G401 (cell line): ENCODE measurements around the gene DNM3. TPM values are rescaled to one million over a fixed set of nuclear protein-coding genes. Genes with fewer than 3 reads are reported as not detected.
"Not testable (repeated sequence)": the region's sequence is repeated elsewhere in the genome, so short reads cannot be mapped to it uniquely, and the experiment has no call there.

ENCODE experiments used
- DNase-seq: peaks from one replicate; pipeline ENCODE4 v3.0.0-alpha.2; 2015; ENCODE audit warnings: low spot score
- in situ Hi-C: cut with HindIII; loops from 2 replicates; pipeline ENCODE4 v1.10.0; 2016; ENCODE audit warnings: low sequenced_read_pairs, mixed read lengths
- total RNA-seq: library from RNA; depleted of rRNA; stranded (reverse); fragments of >200 nt; shearing (Covaris generic); gene quantifications from 2 replicates; pipeline ENCODE4 v1.2.3, GENCODE V29; 2014

DNM3 gene
- total RNA-seq, 1 experiment from 2014 or later, result 8.3 TPM

DNA sequence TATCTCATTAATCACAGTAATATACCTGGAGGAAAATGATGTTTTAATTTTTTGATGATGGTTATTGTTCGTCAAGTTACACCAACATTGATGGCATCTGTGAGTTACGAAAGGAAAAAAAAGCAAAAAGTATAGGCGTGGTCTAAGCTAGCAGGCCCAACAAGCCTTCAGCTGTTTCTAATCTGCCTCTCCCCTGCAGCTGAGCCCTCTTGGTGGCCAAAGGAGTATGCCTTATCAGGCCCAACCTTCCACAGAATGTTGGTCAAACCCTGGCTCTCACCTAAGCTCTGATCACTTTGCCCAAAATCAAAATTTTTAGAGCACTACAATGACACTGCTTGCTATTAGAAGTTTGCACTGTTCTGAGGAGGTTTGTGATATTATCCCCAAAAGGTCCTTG, 584.0 kb downstream of the DNM3 start:
- no peak for DNase-seq
- in situ Hi-C loops, result no loop called here

DNA sequence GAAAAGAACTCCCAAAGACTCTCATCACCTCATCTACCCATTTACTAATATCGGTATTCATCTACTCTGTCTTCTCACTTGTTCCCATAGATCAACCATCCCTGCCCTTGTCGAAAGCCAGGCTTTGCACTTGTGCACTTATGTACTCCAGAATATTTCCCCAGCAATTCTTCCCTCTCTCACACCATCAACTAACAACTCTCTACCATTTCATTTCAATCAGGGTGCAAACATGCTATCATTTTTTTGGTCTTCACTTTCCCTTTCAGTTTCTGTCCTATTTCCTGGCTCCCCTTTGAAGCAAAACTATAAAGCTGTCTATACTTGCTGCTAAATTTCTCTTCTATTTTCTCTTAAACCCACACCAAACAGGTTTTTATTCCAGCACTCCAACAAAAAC, 585.9 kb downstream of the DNM3 start:
- in situ Hi-C loops, result no loop called here

DNA sequence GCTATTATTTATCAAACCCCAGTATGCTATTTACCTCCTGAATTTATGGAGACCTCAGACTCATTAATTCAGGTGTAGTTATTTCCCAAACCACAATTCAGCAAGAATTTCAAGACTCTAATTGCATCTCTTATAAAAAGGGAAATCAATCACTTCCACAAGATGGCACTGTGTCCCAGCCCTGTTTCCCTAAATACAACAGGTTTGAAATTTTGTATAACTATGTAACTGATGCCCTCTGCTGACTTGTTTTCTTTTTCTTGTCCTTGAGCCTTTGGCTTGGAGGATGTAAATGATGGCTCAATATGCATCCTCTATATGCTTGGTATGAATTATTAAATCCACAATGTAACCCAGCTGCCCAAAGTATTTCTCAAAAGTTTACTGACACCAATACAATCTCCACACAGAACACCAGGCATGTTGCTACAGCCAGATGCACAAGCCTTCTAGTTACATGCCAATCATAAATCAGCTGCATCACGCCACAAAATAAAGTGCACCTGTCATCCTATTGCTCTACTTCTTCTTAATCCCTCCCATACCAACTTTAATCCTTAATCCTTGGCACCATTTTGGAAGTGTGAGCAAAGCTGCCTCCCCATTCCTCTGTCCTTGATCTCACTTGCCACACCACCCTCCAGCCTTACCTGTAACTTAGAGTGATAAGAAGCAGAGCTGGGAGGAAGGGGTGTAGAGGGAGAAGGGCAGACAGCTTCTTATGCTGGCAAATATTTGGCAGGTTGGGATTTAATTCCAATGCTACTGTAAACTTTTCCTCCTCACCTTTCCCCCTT, 588.2 kb downstream of the DNM3 start:
- in situ Hi-C loops, result no loop called here
- peak; percentile 71 for DNase-seq

More for the DNA sequence above, 585.9 kb downstream of the DNM3 start:
- DNase-seq, result no peak

DNA sequence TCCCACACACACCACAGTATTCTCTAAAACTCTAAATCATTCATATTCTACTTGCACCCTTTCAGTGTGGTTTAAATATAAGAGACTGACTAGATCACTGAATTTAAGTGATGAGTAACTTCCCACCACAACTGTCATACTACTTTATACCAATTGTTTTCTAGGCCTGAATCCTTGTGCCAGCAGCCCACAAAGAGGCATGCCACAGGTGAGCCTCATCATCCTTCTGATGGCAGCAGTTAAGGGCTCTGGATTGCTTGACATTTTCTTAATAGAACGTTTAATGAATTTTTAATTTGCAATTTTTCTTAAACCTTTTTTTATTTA, 588.8 kb downstream of the DNM3 start:
- DNase-seq, result no peak
- in situ Hi-C loops, result no loop called here

DNA sequence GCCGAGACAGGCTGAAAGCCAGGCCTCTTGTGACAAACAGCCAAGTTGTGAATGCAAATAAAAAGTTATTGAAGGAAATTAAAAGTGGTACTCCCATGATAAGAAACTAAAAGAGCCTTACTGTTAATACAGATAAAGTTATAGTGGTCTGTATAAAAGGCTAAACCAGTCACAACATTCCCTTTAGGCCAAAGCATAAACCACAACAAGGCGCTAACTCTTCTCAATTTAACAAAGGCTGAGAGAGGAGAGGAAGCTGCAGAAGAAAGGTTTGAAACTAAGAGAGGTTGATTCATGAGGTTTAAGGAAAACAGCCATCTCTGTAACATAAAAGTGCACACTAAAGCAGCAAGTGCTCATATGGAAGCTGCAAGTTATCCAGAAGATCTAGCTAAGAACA, 589.9 kb downstream of the DNM3 start:
- in situ Hi-C loops, result no loop called here
- DNase-seq, result no peak

DNA sequence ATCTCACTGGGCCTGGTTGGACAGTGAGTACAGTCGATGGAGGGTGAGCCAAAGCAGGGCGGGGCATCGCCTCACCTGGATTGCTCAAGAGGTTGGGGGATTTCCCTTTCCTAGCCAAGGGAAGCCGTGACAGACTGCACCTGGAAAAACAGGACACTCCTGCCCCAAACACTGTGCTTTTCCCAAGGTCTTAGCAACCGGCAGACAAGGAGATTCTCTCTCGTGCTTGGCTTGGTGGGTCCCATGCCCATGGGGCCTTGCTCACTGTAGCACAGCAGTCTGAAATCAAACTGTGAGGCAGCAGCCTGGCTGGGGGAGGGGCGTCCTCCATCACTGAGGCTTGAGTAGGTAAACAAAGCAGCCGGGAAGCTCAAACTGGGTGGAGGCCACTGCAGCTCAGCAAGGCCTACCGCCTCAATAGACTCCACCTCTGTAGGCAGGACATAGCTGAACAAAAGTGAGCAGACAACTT, 590.5 kb downstream of the DNM3 start:
- no peak for DNase-seq
- in situ Hi-C loops, result no loop called here

DNA sequence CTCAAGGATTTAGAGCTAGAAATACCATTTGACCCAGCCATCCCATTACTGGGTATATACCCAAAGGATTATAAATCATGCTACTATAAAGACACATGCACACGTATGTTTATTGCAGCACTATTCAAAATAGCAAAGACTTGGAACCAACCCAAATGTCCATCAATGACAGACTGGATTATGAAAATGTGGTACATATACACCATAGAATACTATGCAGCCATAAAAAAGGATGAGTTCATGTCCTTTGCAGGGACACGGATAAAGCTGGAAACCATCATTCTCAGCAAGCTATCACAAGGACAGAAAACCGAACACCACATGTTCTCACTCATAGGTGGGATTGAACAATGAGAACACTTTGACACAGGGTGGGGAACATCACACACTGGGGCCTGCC, 595.9 kb downstream of the DNM3 start:
- DNase-seq, in situ Hi-C loops: not testable (repeated sequence)

DNA sequence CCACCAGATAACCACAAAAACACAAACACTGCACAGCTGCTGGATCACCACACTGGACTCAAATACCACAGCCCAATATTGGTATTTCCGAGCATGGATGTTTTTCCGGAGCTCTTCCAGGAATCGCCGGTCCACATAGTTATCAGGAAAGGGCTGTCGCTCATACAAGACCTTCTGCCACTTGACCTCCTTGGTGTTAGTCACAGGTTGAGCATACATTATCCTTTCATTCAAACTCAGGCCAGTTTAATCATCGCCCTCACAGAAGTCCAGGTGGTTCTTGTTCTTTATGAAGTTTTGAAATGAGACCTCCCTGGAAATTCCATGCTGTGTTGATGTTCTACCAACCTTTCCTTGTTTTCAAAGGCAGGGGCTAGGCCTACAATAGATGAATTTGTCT, 601.1 kb downstream of the DNM3 start:
- in situ Hi-C loops, result no loop called here
- no peak for DNase-seq

DNA sequence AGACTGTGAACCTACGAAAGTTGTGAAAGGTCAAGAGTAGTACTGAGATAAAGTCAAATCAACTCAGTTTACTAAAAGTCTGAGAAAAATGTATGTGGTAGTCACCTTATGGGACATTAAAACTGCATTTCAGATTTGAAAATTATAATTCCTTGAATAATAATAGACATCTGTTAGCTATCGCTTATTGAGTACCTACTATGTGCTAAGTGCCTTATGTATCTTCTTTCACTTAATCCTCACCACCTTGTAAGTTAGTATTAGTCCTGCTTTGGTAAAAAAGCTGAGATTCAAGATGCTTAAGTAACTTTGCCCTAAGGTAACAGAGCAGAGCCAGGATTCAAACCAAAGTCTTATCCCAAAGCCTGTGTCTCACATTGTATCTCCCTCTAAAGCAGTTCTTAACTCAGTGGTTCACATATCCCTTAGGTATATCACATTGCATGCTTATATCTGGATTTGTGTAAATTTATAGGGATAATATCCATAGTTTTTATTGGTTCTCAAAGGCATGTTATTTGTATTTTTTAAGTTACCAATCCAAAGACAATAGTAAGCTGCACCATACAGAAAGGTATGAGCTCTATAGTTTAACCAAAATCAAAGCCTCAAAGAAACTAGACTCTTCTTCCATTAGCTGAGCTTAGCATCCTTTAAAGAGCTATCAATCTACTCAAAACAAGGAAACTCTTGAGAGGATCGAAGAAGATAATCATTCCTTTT, 601.7 kb downstream of the DNM3 start:
- DNase-seq, result no peak
- in situ Hi-C loops, result no loop called here

DNA sequence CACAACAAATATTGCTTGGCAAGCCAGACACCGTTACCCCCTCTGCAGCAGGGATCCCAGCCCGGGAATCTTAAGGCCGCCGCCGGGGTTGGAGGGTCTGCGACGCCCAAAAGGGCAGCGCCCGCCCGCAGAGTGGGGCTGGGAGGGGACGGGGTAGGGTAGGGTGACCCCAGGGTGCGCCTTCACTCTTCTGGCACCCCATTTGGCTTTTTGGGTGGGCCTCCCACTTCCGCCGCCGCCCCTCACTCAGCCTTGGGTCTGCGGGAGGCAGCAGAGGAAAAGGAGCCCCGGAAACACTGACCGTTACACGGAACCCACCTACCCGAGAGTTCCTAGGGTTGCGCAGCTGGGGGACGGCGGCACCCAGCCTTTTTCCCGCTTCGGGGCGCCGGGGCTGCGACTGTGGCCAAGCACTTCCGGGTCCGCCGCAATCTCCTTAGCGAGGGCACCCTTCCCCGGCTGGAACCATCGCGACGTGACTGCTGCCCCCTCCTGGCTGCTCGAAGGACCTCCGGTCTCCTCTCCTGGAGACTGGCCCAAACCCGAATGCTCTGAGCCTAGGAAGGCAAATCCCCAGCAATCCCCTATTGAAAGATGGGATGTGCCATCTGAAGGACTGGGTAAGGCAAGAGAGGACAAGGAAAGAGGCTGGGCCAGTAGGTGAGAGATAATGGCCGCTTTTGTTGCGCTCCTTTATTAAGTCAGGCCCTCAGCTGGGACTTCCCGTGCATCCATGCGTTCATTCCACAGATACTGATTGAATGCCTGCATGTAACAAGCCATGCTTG, 602.6 kb downstream of the DNM3 start, which contains the start of gene PIGC:
Gene PIGC, minus strand, starts transcription at position 404 of the 788 bp plus-strand sequence. CDS start 1,447 bp downstream, outside the sequence.
- peak; percentile 87 for DNase-seq
- in situ Hi-C loops, result no loop called here

DNA sequence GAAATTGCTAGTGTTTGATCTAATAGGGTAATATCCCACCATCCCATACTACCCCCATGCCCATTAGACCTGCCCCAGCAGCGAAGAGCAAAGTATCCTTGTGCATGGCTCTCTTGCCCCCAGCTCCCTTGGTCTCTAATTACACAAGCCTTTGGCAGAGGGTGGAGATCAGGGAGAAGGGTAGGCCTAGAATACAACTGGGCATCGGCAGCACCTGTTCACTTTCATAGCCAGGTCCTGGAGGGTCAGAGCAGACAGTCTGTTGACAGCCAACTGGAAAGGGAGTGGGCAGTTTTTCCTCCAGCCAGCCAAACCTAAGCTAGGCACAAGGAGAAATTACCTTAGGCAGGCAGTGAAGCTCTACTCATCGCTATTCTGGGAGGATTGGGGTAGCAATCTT, 605.2 kb downstream of the DNM3 start:
- in situ Hi-C loops, result no loop called here
- no peak for DNase-seq

DNA sequence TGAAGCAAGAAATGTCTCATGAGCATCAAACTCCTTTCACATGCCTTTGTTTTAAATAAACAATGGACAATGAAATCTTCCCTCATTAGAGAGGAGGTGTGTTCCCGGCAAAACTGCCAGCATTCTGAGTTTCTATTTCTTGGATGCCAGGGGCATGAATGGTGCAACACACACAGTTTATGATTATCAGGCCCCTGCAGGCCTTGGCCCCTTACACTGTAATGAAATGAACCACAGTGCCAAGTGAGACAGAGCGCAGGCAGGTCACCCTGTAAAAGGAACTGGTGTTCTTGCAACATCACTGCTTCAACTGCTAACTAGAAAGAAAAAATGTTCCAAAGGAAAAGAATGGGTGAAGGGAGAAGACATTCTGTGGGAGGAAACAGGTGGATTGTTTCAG, 606.3 kb downstream of the DNM3 start:
- in situ Hi-C loops, result no loop called here
- DNase-seq, result no peak

DNA sequence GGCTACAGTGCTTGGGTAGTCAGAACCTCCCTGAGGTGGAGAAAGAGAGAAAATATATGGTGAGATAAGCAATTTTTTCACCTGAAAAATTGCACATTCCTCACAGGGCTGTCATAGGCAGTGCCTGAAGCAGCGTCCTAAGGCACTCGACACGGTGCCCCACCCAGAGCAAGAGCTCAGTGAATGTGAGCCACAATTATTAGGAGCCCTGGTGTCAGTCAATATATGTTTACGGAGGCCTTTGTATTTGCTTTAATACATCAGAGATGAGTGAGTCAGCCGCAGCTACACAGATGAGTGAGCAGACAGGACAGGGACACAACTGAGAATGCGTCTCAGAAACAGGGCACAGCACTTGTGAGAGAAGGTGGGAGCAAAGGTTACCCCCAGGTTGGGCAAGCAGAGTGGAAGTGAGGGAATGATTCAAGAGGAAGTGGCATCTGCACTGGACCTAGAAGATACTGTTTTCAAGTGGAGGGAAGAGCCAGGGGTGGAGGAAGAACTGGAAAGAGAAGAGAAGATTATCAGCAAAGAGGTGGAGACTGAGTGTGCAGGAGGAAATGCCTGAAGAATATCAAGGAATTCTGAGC, 607.8 kb downstream of the DNM3 start:
- no peak for DNase-seq
- in situ Hi-C loops, result no loop called here

DNA sequence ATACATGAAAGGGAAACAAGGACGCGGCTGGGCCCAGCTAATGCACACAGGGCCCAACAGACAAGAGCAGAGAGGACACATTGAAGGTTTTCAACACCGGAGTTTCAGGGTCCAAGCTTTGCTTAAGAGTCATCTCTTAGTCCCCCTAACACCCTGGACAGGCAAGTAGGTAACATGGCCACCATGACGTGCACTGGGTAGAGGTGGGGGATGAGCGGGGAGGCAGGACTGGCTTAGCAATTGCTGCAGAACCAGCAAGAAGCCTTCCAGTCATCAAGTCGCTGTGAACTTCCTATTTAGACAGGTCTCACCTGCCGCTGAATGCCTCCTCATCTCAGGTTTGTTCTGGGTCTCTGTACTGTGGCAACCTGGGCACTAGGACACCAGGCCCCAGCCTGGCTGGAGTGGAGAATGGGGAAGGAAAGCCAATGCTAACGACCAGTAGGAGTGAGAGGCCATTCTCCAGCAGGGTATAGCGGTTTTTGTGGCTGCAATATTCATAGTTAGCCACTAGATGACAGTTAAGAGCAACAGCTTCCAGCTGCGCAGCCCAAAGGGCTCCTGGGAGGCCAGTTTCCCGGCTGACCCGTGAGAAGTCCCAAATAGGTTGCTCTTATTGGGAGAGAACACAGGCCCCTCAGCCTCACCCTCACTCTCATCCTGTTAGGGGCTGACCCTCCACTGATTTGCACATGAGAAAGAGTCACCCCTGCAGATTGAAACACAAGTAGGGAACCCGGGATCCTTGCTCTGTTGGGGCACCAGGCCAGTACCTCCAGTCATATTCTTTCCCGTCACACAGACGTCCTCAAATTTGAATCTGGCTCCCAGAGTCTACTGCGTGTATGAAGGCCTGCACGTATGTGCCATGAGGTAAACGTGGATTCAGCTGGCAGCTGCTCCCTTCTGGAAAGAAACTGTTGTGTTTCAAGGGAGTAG, 608.6 kb downstream of the DNM3 start:
- in situ Hi-C loops, result no loop called here

DNA sequence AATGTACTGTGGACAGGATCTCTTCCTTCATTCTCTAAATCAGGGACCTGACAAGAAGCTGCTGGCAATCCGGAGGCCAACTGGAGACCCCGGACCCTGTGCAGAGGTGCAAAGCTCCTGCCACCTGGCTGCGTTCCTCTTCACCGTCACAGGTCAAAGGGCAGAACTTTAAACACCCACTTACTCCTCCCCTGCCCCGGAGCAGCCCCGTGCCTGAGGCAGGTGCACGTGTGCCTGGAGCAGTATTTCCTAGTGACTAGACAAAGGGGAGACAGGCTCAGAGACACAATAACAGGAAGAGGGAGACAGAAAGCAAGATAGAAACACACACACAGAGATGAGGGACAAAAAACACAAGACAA, 609.2 kb downstream of the DNM3 start:
- in situ Hi-C loops, result no loop called here
- DNase-seq, result no peak

More for the DNA sequence above, 608.6 kb downstream of the DNM3 start:
- DNase-seq, result peak; percentile 27

DNA sequence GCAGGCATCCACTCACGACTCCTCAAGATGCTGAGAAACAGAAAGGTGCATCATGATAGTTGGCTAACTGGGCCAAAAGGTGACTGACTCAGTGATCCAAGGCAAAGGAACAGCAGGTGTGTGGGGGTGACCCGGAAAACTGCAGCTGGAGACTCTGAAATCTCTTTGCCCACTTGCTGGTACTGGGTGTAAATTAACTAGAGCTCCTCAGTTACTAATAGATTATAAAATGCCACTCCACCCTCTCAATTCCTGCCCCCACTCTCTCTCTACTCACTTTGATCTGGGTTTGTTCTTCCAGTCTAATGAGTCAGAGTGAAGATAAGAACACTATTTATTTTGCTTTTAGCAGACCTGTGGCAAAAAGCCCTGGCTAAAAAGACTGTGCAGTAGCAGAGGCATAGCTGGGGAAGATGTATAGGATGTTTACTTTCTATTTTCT, 609.7 kb downstream of the DNM3 start:
- in situ Hi-C loops, result no loop called here
- no peak for DNase-seq

DNA sequence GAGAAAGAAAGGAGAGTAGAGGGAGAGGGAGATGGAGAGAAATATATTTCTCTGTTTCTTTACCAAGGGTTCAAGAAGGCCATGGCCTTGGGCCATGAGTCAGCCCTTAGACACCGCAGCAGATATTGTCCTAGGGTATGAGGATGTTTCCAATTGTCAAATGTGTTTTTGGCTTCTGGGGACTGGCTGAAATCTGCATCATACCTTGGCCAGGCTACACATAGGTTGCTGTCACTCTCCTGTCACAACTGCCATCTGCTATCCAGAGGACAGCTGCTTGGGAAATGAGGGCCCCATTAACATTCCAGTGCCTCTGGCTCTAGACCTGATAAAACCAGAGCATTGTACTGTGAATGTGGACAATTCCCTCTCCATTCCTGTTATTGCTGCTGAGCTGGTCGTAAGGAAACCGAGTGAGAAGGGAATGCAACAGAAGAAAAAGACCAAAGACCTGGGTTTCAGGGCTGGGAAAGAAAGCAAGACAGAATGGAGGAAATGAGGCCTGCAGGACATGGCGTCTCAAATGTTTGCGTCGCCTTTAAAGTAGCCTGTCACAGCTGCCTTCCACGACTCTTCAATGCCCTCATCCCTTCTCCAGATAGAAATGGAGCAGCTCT, 611.3 kb downstream of the DNM3 start:
- in situ Hi-C loops, result no loop called here
- DNase-seq, result no peak

DNA sequence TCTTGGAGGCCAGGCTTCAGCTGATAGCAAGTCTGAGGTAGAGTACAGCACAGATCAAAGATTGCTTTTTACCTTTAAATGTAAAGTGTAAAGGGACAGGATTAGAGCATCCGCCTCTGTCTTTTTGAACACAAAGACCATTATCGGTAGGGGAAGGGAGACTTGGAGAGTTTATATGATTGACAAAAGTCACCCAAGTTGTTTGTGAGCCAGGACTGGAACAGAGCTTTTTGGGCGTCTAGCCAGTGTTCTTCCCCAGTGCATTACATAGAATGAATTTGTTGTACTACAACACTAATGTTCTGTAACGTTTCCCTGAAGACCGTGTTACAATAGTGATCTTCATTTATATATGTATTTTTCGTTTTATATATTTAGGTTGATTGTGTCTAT, 611.9 kb downstream of the DNM3 start:
- in situ Hi-C loops, result no loop called here
- DNase-seq, result no peak
